HEK293 (cell line): ENCODE data around the gene CHM.
"Not testable (repeated sequence)": the region's sequence is repeated elsewhere in the genome, so short reads cannot be mapped to it uniquely, and the experiment has no call there.

Experiments used
- CTCF ChIA-PET: fragments of 350-600 bp; formaldehyde crosslinking; extraction: SDS; loops from one replicate; lab custom pipeline; 2021; ENCODE audit warnings: antibody characterized with exemption; lab: Yijun Ruan, JAX
- POLR2A ChIA-PET: fragments of 300-600 bp; formaldehyde crosslinking; extraction: SDS; loops from one replicate; lab custom pipeline; 2020; ENCODE audit warnings: antibody characterized with exemption, inconsistent platforms; lab: Yijun Ruan, JAX
- H3K27ac ChIP-seq: fragments of 200-500 bp; sonication (Bioruptor generic); 2 replicates; pipeline ENCODE4 v1.5.1; 2014; ENCODE audit warnings: low read depth, low read length, control low read depth, inconsistent platforms; ENCODE audit errors: extremely low read depth
- H3K36me3 ChIP-seq, 2 experiments: fragments of 200-500 bp in 1 of 2; sonication (Bioruptor generic) in 1 of 2; 1 replicate in 1 of 2; 2 replicates in 1 of 2; pipeline ENCODE4 v1.5.1; 2014 to 2017; ENCODE audit warnings: inconsistent platforms in 2 of 2, low read length in 2 of 2; ENCODE audit not compliant: control insufficient read depth in 2 of 2, insufficient read depth in 1 of 2
- H3K4me1 ChIP-seq: fragments of 200-500 bp; sonication (Bioruptor generic); 2 replicates; pipeline ENCODE4 v1.5.1; 2014; ENCODE audit warnings: mild to moderate bottlenecking, low read length, inconsistent platforms; ENCODE audit not compliant: control insufficient read depth, insufficient read depth
- H3K4me3 ChIP-seq: 2 replicates; pipeline ENCODE4 v1.5.1; 2011; ENCODE audit warnings: low read depth, mild to moderate bottlenecking, control low read depth, low read length, moderate library complexity
- H3K9me3 ChIP-seq: fragments of 200-500 bp; sonication (Bioruptor generic); 2 replicates; pipeline ENCODE4 v1.5.1; 2014; ENCODE audit warnings: low read depth, low read length, inconsistent platforms; ENCODE audit not compliant: control insufficient read depth, insufficient read depth
- KLF9 ChIP-seq: fragments of 450-650 bp; formaldehyde crosslinking; IDR thresholded peaks from 2 replicates; pipeline ENCODE4 v1.5.1; 2016; ENCODE audit warnings: missing biosample characterization, missing genetic modification characterization, low read depth
- OVOL3 ChIP-seq: fragments of 450-650 bp; formaldehyde crosslinking; IDR thresholded peaks from 2 replicates; pipeline ENCODE4 v1.5.1; 2016; ENCODE audit warnings: missing biosample characterization, missing genetic modification characterization
- TCF7L2 ChIP-seq: IDR thresholded peaks from 2 replicates; pipeline ENCODE4 v1.6.1; 2011; ENCODE audit warnings: low read depth, mild to moderate bottlenecking, inconsistent platforms, low read length, moderate library complexity, borderline replicate concordance
- ZFP69B ChIP-seq: fragments of 450-650 bp; formaldehyde crosslinking; IDR thresholded peaks from 2 replicates; pipeline ENCODE4 v1.5.1; 2016; ENCODE audit warnings: missing biosample characterization, missing genetic modification characterization
- ZNF146 ChIP-seq: fragments of 450-650 bp; formaldehyde crosslinking; IDR thresholded peaks from 2 replicates; pipeline ENCODE4 v1.5.1; 2016; ENCODE audit warnings: missing biosample characterization, missing genetic modification characterization
- ZNF148 ChIP-seq: fragments of 450-650 bp; formaldehyde crosslinking; IDR thresholded peaks from 2 replicates; pipeline ENCODE4 v1.5.0; 2017; ENCODE audit warnings: missing biosample characterization, missing genetic modification characterization, borderline replicate concordance
- ZNF280D ChIP-seq: fragments of 450-650 bp; formaldehyde crosslinking; IDR thresholded peaks from 2 replicates; pipeline ENCODE4 v1.5.1; 2016; ENCODE audit warnings: missing biosample characterization, missing genetic modification characterization
- ZNF324 ChIP-seq: fragments of 450-650 bp; formaldehyde crosslinking; IDR thresholded peaks from 2 replicates; pipeline ENCODE4 v1.5.1; 2016; ENCODE audit warnings: missing biosample characterization, missing genetic modification characterization
- ZNF37A ChIP-seq: fragments of 450-650 bp; IDR thresholded peaks from 2 replicates; pipeline ENCODE4 v1.5.1; 2018; ENCODE audit warnings: missing biosample characterization, missing genetic modification characterization
- ZNF48 ChIP-seq: fragments of 450-650 bp; formaldehyde crosslinking; IDR thresholded peaks from 2 replicates; pipeline ENCODE4 v1.5.1; 2016; ENCODE audit warnings: missing biosample characterization, missing genetic modification characterization
- ZNF596 ChIP-seq: fragments of 450-650 bp; IDR thresholded peaks from 2 replicates; pipeline ENCODE4 v1.5.0; 2018; ENCODE audit warnings: missing biosample characterization, mild to moderate bottlenecking, missing genetic modification characterization, moderate library complexity
- ZNF843 ChIP-seq: fragments of 450-650 bp; formaldehyde crosslinking; IDR thresholded peaks from 2 replicates; pipeline ENCODE4 v1.5.1; 2016; ENCODE audit warnings: missing biosample characterization, missing genetic modification characterization
- TF ChIP-seq, protein P1 (sequence below): fragments of 450-650 bp; formaldehyde crosslinking; IDR thresholded peaks from 2 replicates; pipeline ENCODE4 v1.5.1; 2016; ENCODE audit warnings: missing biosample characterization, missing genetic modification characterization

CHM gene

GRCh38 chrX:86012188-86012587 lies 35.2 kb downstream of the CHM start:
- H3K27ac ChIP-seq: no peak overlapping the region
- TF ChIP-seq ZNF48 (tag by site-specific recombination) (no peak), ZNF37A (tag by site-specific recombination) (no peak), ZNF324 (tag by site-specific recombination) (no peak), ZNF596 (no peak), ZNF148 (tag by site-specific recombination) (no peak), ZFP69B (tag by site-specific recombination) (no peak), OVOL3 (tag by site-specific recombination) (no peak), TCF7L2 (no peak), KLF9 (no peak), ZNF843 (tag by site-specific recombination) (no peak)
- TF ChIP-seq, protein P1, sequence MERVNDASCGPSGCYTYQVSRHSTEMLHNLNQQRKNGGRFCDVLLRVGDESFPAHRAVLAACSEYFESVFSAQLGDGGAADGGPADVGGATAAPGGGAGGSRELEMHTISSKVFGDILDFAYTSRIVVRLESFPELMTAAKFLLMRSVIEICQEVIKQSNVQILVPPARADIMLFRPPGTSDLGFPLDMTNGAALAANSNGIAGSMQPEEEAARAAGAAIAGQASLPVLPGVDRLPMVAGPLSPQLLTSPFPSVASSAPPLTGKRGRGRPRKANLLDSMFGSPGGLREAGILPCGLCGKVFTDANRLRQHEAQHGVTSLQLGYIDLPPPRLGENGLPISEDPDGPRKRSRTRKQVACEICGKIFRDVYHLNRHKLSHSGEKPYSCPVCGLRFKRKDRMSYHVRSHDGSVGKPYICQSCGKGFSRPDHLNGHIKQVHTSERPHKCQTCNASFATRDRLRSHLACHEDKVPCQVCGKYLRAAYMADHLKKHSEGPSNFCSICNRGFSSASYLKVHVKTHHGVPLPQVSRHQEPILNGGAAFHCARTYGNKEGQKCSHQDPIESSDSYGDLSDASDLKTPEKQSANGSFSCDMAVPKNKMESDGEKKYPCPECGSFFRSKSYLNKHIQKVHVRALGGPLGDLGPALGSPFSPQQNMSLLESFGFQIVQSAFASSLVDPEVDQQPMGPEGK (tag by site-specific recombination): no peak
- TF ChIP-seq, all 188 proteins: peak for 0
- ChIA-PET POLR2A (no interaction called here), CTCF (no interaction called here)
- no peaks in the 10 kb centered on the region for H3K9me3 ChIP-seq
- H3K36me3 ChIP-seq: no peaks in the 10 kb centered on the region
- H3K4me3 ChIP-seq: no peak overlapping the region
- H3K4me1 ChIP-seq: no peaks in the 10 kb centered on the region

GRCh38 chrX:86009803-86010202 lies 37.6 kb downstream of the CHM start:
- H3K4me3 ChIP-seq, H3K27ac ChIP-seq, H3K4me1 ChIP-seq, CTCF ChIA-PET, H3K9me3 ChIP-seq, H3K36me3 ChIP-seq, POLR2A ChIA-PET: not testable (repeated sequence)
- peak; percentile 52; the same call in 1 of the 2 replicates for TF ChIP-seq ZNF146 (tag by site-specific recombination)

- POLR2A ChIA-PET, H3K36me3 ChIP-seq, CTCF ChIA-PET, H3K27ac ChIP-seq, H3K9me3 ChIP-seq, H3K4me3 ChIP-seq, H3K4me1 ChIP-seq: not testable (repeated sequence)
- TF ChIP-seq ZNF280D (tag by site-specific recombination) (peak; percentile 88), ZNF146 (tag by site-specific recombination) (peak; percentile 91)
Measured at GRCh38 chrX:86007891-86008290, 39.5 kb downstream of the CHM start.
